Measurements from ENCODE around the gene CLASP1. TPM values are rescaled to one million over a fixed set of nuclear protein-coding genes. Genes with fewer than 3 reads are reported as not detected.

Gene CLASP1
- 10 to 100 TPM; 64.7 to 73.9 TPM for total RNA-seq

DNA sequence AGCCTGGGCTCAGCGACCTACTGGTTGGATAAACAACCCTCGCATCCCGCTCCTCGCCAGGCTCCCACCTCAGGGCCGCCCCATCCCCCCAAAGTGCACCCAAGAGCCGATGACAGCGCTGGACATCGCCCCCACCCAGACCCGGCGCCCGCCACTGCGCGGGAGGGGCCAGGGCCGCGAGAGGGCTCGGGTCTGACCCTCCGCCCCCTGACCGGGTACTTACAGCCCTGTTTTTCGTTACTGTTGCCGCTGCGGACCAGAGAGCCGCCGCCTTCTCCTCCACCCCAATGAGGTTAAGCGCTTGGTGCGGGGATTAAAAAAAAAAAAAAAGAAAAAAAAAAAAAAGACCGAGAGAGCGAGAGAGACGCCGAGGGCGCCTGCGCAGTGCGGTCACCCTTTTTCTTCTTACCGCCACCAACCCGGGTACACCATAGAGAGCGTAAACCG lies at the start of gene CLASP1:
Gene CLASP1 (minus strand): TSS at position 314 of the 447 bp plus-strand sequence. CDS start 43,567 bp downstream, outside the sequence.

Small RNA genes lying within 50 kb of the gene (small RNA-seq; reads per million reads assigned to genes)
- gene RF00019, result 0 reads per million in 2 donors
- gene RNU4ATAC, result 410 to 810 reads per million in 2 donors

Other genes with a start within 250 kb of the CLASP1 start
- gene RNU4ATAC, start 118.6 kb downstream of the CLASP1 start, total RNA-seq, result under 1 TPM; under 0.01 TPM
- gene NIFK, start 87.4 kb upstream of the CLASP1 start, total RNA-seq, result 10 to 100 TPM; 32.0 to 52.0 TPM
- 10 to 100 TPM; 43.4 to 69.6 TPM for gene TSN, start 106.2 kb upstream of the CLASP1 start, total RNA-seq